OCI-LY7 (cell line): Measurements from ENCODE around the gene TRIM9.

ENCODE experiments used
- EZH2phosphoT487 ChIP-seq: fragments of 200-600 bp; sonication (generic); IDR thresholded peaks from 2 replicates; pipeline ENCODE4 v1.6.1; 2018; ENCODE audit warnings: low read depth, borderline replicate concordance, mild to moderate bottlenecking, mixed run types, antibody characterized with exemption, low read length, moderate library complexity, mixed read lengths
- TF ChIP-seq, protein P1 (sequence below): fragments of 200-600 bp; sonication (generic); conservative IDR thresholded peaks from 2 replicates; pipeline ENCODE4 v1.5.1; 2014; ENCODE audit warnings: mild to moderate bottlenecking, antibody characterized with exemption, low read length, moderate library complexity, mixed read lengths

DNA sequence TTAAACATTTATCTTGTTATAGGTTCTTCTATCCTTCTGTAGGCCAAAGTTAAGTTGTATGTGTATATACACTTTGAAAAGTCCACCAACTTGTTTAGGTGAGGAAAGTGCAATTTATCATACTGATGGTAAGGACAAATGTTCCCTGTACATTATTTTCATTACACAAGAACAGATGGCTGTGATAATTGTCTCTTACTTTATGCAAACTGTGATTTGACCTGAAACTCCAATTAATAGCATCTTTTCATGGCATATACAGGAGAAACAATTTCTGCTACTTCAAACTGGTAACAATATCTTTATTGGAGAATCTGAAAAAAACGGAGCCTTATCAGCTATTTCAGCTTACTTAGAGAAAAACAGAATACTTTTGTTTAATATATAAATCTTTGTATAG, 5.6 kb downstream of the TRIM9 start:
- no peak for TF ChIP-seq EZH2phosphoT487
- TF ChIP-seq, protein P1, sequence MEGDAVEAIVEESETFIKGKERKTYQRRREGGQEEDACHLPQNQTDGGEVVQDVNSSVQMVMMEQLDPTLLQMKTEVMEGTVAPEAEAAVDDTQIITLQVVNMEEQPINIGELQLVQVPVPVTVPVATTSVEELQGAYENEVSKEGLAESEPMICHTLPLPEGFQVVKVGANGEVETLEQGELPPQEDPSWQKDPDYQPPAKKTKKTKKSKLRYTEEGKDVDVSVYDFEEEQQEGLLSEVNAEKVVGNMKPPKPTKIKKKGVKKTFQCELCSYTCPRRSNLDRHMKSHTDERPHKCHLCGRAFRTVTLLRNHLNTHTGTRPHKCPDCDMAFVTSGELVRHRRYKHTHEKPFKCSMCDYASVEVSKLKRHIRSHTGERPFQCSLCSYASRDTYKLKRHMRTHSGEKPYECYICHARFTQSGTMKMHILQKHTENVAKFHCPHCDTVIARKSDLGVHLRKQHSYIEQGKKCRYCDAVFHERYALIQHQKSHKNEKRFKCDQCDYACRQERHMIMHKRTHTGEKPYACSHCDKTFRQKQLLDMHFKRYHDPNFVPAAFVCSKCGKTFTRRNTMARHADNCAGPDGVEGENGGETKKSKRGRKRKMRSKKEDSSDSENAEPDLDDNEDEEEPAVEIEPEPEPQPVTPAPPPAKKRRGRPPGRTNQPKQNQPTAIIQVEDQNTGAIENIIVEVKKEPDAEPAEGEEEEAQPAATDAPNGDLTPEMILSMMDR: no peak
